Activated effector memory CD4-positive, alpha-beta T cell treated with Interleukin-2 at 50 U/mL for 16 hours (primary cell): ENCODE measurements around the gene RABL3.
"Not testable (repeated sequence)": the region's sequence is repeated elsewhere in the genome, so short reads cannot be mapped to it uniquely, and the experiment has no call there.

Experiments
- DNase-seq: peaks from one replicate; pipeline ENCODE4 v3.0.0-alpha.2; 2020

RABL3 gene

DNA sequence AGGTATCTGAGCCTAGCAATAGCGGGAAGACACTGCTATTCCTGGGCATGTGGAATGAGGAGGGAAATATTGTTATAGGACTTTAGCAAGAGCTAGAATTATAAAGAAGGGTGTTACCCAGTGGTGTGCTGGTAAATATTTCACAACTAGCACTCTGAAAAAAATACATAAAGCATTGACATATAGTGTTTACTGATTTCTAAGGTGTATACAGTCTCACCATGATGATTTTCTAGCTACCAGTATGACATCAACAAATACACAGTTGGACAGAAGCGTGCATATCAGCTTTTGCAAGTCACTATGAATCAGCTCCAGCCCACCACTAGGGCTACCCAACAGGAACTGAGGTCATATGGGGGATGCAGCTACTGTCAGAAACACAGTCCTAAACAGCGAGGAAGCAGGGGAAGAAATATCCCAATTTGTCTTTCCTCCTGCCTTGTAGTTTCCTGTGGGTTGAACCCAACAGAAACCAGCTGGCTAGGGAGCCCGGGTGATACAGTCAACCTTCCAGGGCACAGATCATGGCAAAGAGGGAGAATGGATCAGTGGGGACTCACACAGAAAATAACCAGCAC lies 99.9 kb downstream of the RABL3 start:
- DNase-seq: no peak

DNA sequence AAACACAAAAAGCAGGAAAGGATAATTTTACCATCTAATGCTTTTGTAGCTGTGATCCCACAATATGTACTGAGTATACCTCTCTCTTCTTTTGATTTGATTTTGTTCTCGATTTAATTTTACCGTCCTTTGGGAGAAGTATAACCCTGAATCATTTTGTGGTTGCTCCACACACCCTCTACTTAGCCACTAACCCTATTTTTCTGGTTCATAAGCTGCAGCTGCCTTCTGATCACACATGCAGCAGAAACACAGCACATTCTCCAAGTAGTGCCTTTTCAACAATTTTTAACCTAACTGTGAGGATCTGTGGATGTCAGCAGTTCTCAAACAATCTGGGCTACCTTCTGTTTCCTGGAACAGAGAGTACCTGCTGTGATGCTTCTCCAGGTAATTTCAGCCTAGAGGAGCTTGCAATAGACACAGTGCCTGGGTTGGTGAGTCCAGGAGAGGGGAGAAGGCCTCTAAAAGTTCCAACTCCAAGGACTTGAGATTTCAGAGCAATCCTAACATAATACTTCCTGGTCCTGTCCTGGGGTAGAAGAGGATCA lies 100.5 kb downstream of the RABL3 start:
- no peak for DNase-seq

DNA sequence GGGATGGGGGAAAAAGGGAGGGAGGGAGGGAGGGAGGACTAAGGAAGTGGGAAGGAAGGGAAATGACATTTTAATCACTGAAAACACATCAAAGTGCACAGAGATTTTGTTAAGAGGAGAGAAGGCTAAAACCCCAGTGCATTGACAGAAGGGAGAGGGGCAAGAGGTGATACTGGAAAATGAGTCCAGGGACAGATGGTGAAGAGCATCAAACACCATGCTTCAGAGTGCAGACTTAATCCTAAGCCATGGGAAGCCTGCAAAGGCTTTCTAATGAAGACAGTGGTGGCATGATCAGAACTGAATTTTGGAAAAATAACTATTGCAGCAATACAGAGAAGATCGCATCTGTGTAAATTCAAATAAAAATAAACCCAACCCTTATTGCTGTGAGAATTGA lies 102.1 kb downstream of the RABL3 start:
- no peak for DNase-seq

GRCh38 chr3:120638820-120639219 lies 103.5 kb downstream of the RABL3 start:
- not testable (repeated sequence) for DNase-seq

GRCh38 chr3:120637851-120638559 lies 104.3 kb downstream of the RABL3 start:
- DNase-seq: no peak

DNA sequence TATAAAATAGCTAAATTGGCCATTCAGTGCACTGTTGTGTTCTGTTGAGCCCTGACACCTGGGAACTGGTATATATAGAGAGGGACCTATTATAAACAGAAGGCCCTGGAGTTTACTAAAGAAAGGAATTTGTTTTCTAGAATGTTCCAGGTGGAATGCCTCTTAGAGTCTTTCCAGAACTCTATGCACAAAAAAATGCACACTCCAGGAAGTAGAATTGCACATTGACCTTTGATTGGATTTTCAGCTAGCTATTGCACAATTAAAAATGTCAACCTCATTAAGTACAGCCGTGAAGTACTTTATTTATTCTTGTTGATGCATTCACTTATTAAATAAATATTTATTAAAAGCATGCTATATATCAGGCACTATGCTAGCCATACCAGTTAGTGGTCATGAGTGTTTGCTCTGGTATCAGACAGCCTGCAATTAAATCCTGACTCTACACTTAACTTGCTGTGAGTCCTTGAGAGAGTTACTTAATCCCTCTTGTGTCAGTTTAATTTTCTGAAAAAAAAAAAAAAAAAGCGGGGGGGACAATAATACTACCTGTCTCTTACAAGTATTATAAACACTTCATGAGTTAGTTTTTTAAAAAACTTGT lies 105.4 kb downstream of the RABL3 start:
- no peak for DNase-seq
